WTC11 (cell line): Measurements from ENCODE around the gene MTHFS. TPM values are rescaled to one million over a fixed set of nuclear protein-coding genes. Genes with fewer than 3 reads are reported as not detected.

Source experiments
- ATAC-seq: fragments of 200-7000 bp; cut with Tn5 transposase; 2 replicates; pipeline ENCODE4 v1.10.0; 2021; ENCODE audit warnings: mild to moderate bottlenecking, moderate library complexity
- CTCF ChIA-PET: fragments of 300-600 bp; sonication (Branson Sonifier 250); formaldehyde crosslinking; loops from one replicate; lab custom pipeline; 2021; ENCODE audit warnings: antibody characterized with exemption; lab: Charles Lee
- POLR2A ChIA-PET: fragments of 350-600 bp; sonication (Branson Sonifier 250); formaldehyde crosslinking; loops from one replicate; lab custom pipeline; 2021; ENCODE audit warnings: antibody characterized with exemption; lab: Charles Lee
- DNase-seq: peaks from one replicate; pipeline ENCODE4 v3.0.0; 2021; ENCODE audit warnings: low spot score
- H3K27ac Mint-ChIP-seq: 2 replicates; pipeline ENCODE4 v1.8.0; 2021; ENCODE audit warnings: mixed read lengths
- H3K27me3 Mint-ChIP-seq: 2 replicates; pipeline ENCODE4 v1.8.0; 2021; ENCODE audit warnings: low read depth, mild to moderate bottlenecking, moderate library complexity, mixed read lengths
- H3K36me3 Mint-ChIP-seq: 2 replicates; pipeline ENCODE4 v1.8.0; 2021; ENCODE audit warnings: mixed read lengths
- H3K4me1 Mint-ChIP-seq: 2 replicates; pipeline ENCODE4 v1.8.0; 2022; ENCODE audit warnings: mixed read lengths
- H3K4me3 Mint-ChIP-seq: 2 replicates; pipeline ENCODE4 v1.8.0; 2021; ENCODE audit warnings: mild to moderate bottlenecking, moderate library complexity, mixed read lengths
- H3K9me3 Mint-ChIP-seq: 2 replicates; pipeline ENCODE4 v1.8.0; 2021; ENCODE audit warnings: mixed read lengths
- CBFB ChIP-seq: sonication (generic); formaldehyde crosslinking; IDR thresholded peaks from 2 replicates; pipeline ENCODE4 v1.8.1; 2022; ENCODE audit warnings: mild to moderate bottlenecking, low read depth, missing genetic modification reagents
- CDX4 ChIP-seq: fragments of 250-450 bp; sonication (Bioruptor Pico); IDR thresholded peaks from 2 replicates; pipeline ENCODE4 v1.9.0; 2021; ENCODE audit warnings: moderate library complexity, mild to moderate bottlenecking, inconsistent platforms, borderline replicate concordance
- EMX1 ChIP-seq: fragments of 250-450 bp; sonication (Bioruptor Pico); IDR thresholded peaks from 2 replicates; pipeline ENCODE4 v1.8.0; 2021; ENCODE audit warnings: mild to moderate bottlenecking
- ESRRA ChIP-seq: sonication (generic); formaldehyde crosslinking; IDR thresholded peaks from 2 replicates; pipeline ENCODE4 v1.8.1; 2022; ENCODE audit warnings: mild to moderate bottlenecking, missing genetic modification reagents, borderline replicate concordance
- ETV6 ChIP-seq: sonication (generic); formaldehyde crosslinking; IDR thresholded peaks from 2 replicates; pipeline ENCODE4 v1.8.1; 2022; ENCODE audit warnings: mild to moderate bottlenecking, missing genetic modification reagents
- GABPB1 ChIP-seq: sonication (generic); formaldehyde crosslinking; IDR thresholded peaks from 2 replicates; pipeline ENCODE4 v1.8.1; 2023; ENCODE audit warnings: mild to moderate bottlenecking, missing genetic modification reagents
- GRHL2 ChIP-seq: fragments of 250-450 bp; sonication (Bioruptor Pico); IDR thresholded peaks from 2 replicates; pipeline ENCODE4 v1.8.0; 2022; ENCODE audit warnings: mild to moderate bottlenecking, moderate library complexity; ENCODE audit not compliant: insufficient replicate concordance, severe bottlenecking
- KAT7 ChIP-seq: sonication (generic); formaldehyde crosslinking; IDR thresholded peaks from 2 replicates; pipeline ENCODE4 v1.8.1; 2023; ENCODE audit warnings: missing genetic modification reagents, mild to moderate bottlenecking, borderline replicate concordance
- NFE2L1 ChIP-seq: sonication (generic); formaldehyde crosslinking; IDR thresholded peaks from 2 replicates; pipeline ENCODE4 v1.8.1; 2023; ENCODE audit warnings: missing genetic modification reagents
- NR2C2 ChIP-seq: sonication (generic); formaldehyde crosslinking; IDR thresholded peaks from 2 replicates; pipeline ENCODE4 v1.8.0; 2022; ENCODE audit warnings: mild to moderate bottlenecking, missing genetic modification reagents
- PREB ChIP-seq: sonication (generic); formaldehyde crosslinking; IDR thresholded peaks from 2 replicates; pipeline ENCODE4 v1.8.1; 2022; ENCODE audit warnings: mild to moderate bottlenecking, missing genetic modification reagents, moderate library complexity, borderline replicate concordance
- PRRX2 ChIP-seq: fragments of 250-450 bp; sonication (Bioruptor Pico); IDR thresholded peaks from 2 replicates; pipeline ENCODE4 v1.8.0; 2021; ENCODE audit warnings: mild to moderate bottlenecking
- SOX15 ChIP-seq: fragments of 250-450 bp; sonication (Bioruptor Pico); IDR thresholded peaks from 2 replicates; pipeline ENCODE4 v1.9.0; 2021; ENCODE audit warnings: mild to moderate bottlenecking
- SP1 ChIP-seq: sonication (generic); formaldehyde crosslinking; conservative IDR thresholded peaks from 2 replicates; pipeline ENCODE4 v1.8.1; 2022; ENCODE audit warnings: missing genetic modification reagents
- STAT6 ChIP-seq: sonication (generic); formaldehyde crosslinking; conservative IDR thresholded peaks from 2 replicates; pipeline ENCODE4 v1.8.1; 2023; ENCODE audit warnings: mild to moderate bottlenecking, low read depth, missing genetic modification reagents, moderate library complexity
- TCF7 ChIP-seq: sonication (generic); formaldehyde crosslinking; IDR thresholded peaks from 2 replicates; pipeline ENCODE4 v1.8.0; 2022; ENCODE audit warnings: mild to moderate bottlenecking, low read depth, missing genetic modification reagents, moderate library complexity
- ZBTB21 ChIP-seq: sonication (generic); formaldehyde crosslinking; IDR thresholded peaks from 2 replicates; pipeline ENCODE4 v1.8.1; 2023; ENCODE audit warnings: mild to moderate bottlenecking, missing genetic modification reagents, borderline replicate concordance
- ZMAT4 ChIP-seq: fragments of 250-450 bp; sonication (Bioruptor Pico); IDR thresholded peaks from 2 replicates; pipeline ENCODE4 v1.9.0; 2021; ENCODE audit warnings: mild to moderate bottlenecking
- ZNF121 ChIP-seq: sonication (generic); formaldehyde crosslinking; IDR thresholded peaks from 2 replicates; pipeline ENCODE4 v1.8.0; 2023; ENCODE audit warnings: missing genetic modification reagents
- ZNF138 ChIP-seq: sonication (generic); formaldehyde crosslinking; conservative IDR thresholded peaks from 2 replicates; pipeline ENCODE4 v1.8.1; 2022; ENCODE audit warnings: mild to moderate bottlenecking, moderate library complexity, missing genetic modification reagents
- ZNF219 ChIP-seq: sonication (generic); formaldehyde crosslinking; IDR thresholded peaks from 2 replicates; pipeline ENCODE4 v1.8.0; 2023; ENCODE audit warnings: missing genetic modification reagents, mild to moderate bottlenecking, borderline replicate concordance
- ZNF232 ChIP-seq: sonication (generic); formaldehyde crosslinking; IDR thresholded peaks from 2 replicates; pipeline ENCODE4 v1.8.0; 2022; ENCODE audit warnings: mild to moderate bottlenecking, missing genetic modification reagents
- ZNF263 ChIP-seq: sonication (generic); formaldehyde crosslinking; IDR thresholded peaks from 2 replicates; pipeline ENCODE4 v1.8.1; 2022; ENCODE audit warnings: low read depth, mild to moderate bottlenecking, moderate library complexity, missing genetic modification reagents
- ZNF416 ChIP-seq: fragments of 250-450 bp; sonication (Bioruptor Pico); IDR thresholded peaks from 2 replicates; pipeline ENCODE4 v1.9.0; 2021; ENCODE audit warnings: mild to moderate bottlenecking, inconsistent platforms
- total RNA-seq: library from RNA; stranded (reverse); gene quantifications from 3 replicates; pipeline ENCODE4 v1.2.3, GENCODE V29; 2021
- TF ChIP-seq, protein P1 (sequence below): sonication (generic); formaldehyde crosslinking; IDR thresholded peaks from 2 replicates; pipeline ENCODE4 v1.8.0; 2022; ENCODE audit warnings: mild to moderate bottlenecking, missing genetic modification reagents
- TF ChIP-seq, protein P2 (sequence below): sonication (generic); formaldehyde crosslinking; IDR thresholded peaks from 2 replicates; pipeline ENCODE4 v1.8.1; 2022; ENCODE audit warnings: missing genetic modification reagents, borderline replicate concordance

Gene MTHFS
- total RNA-seq, 1 experiment from 2014 or later: 24.8 TPM

GRCh38 chr15:79883579-79884203 lies 13.1 kb downstream of the MTHFS start:
- CTCF ChIA-PET: no interaction called here
- H3K36me3 Mint-ChIP-seq: peaks cover 72% of the 10 kb centered on the region
- no peak overlapping the region for H3K27ac Mint-ChIP-seq
- H3K4me3 Mint-ChIP-seq: no peak overlapping the region
- POLR2A ChIA-PET: no interaction called here
- no peaks in the 10 kb centered on the region for H3K27me3 Mint-ChIP-seq
- no peak for TF ChIP-seq ETV6 (CRISPR knock-in tag)
- TF ChIP-seq GABPB1 (CRISPR knock-in tag): no peak
- TF ChIP-seq EMX1: no peak
- no peak for TF ChIP-seq ZBTB21 (CRISPR knock-in tag)
- no peak for TF ChIP-seq ZNF232
- TF ChIP-seq SP1 (CRISPR knock-in tag): no peak
- no peak for TF ChIP-seq STAT6
- TF ChIP-seq CDX4 (CRISPR knock-in tag): no peak
- TF ChIP-seq, protein P1, sequence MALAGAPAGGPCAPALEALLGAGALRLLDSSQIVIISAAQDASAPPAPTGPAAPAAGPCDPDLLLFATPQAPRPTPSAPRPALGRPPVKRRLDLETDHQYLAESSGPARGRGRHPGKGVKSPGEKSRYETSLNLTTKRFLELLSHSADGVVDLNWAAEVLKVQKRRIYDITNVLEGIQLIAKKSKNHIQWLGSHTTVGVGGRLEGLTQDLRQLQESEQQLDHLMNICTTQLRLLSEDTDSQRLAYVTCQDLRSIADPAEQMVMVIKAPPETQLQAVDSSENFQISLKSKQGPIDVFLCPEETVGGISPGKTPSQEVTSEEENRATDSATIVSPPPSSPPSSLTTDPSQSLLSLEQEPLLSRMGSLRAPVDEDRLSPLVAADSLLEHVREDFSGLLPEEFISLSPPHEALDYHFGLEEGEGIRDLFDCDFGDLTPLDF: no peak
- no peak for TF ChIP-seq ESRRA
- no peak for TF ChIP-seq NR2C2 (CRISPR knock-in tag)
- no peak for TF ChIP-seq ZNF263 (CRISPR knock-in tag)
- no peak for TF ChIP-seq ZNF121 (CRISPR knock-in tag)
- no peak for TF ChIP-seq KAT7 (CRISPR knock-in tag)
- no peak for TF ChIP-seq ZMAT4
- no peak for TF ChIP-seq PRRX2
- TF ChIP-seq SOX15 (CRISPR knock-in tag): no peak
- no peak for TF ChIP-seq ZNF138 (CRISPR knock-in tag)
- TF ChIP-seq, all 79 proteins: peak for 0
- DNase-seq: no peak
- Mint-ChIP-seq H3K9me3 (peaks cover 15% of the 10 kb centered on the region), H3K4me1 (no peaks in the 10 kb centered on the region)
- no peak for ATAC-seq

GRCh38 chr15:79881668-79882067 lies 15.1 kb downstream of the MTHFS start:
- ATAC-seq (no peak), DNase-seq (no peak)
- Mint-ChIP-seq H3K4me3 (no peak overlapping the region), H3K27ac (no peak overlapping the region), H3K9me3 (peaks cover 36% of the 10 kb centered on the region), H3K36me3 (peaks cover 85% of the 10 kb centered on the region), H3K4me1 (no peaks in the 10 kb centered on the region), H3K27me3 (peaks cover 7% of the 10 kb centered on the region; the same call in 1 of the 2 replicates)
- no peak for TF ChIP-seq ZNF138 (CRISPR knock-in tag)
- TF ChIP-seq, protein P2, sequence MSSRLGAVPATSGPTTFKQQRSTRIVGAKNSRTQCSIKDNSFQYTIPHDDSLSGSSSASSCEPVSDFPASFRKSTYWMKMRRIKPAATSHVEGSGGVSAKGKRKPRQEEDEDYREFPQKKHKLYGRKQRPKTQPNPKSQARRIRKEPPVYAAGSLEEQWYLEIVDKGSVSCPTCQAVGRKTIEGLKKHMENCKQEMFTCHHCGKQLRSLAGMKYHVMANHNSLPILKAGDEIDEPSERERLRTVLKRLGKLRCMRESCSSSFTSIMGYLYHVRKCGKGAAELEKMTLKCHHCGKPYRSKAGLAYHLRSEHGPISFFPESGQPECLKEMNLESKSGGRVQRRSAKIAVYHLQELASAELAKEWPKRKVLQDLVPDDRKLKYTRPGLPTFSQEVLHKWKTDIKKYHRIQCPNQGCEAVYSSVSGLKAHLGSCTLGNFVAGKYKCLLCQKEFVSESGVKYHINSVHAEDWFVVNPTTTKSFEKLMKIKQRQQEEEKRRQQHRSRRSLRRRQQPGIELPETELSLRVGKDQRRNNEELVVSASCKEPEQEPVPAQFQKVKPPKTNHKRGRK (CRISPR knock-in tag): no peak
- no peak for TF ChIP-seq NFE2L1 (CRISPR knock-in tag)
- TF ChIP-seq ZNF219: no peak
- no peak for TF ChIP-seq ZBTB21 (CRISPR knock-in tag)
- TF ChIP-seq CBFB (CRISPR knock-in tag): no peak
- no peak for TF ChIP-seq ZNF416 (CRISPR knock-in tag)
- TF ChIP-seq PREB (CRISPR knock-in tag): no peak
- no peak for TF ChIP-seq TCF7 (CRISPR knock-in tag)
- TF ChIP-seq GRHL2 (CRISPR knock-in tag): no peak
- POLR2A ChIA-PET: no interaction called here
- CTCF ChIA-PET: interaction anchor here (1.3 kb wide), 1 partner anchor 28 kb away, joined by 4 read pairs; no protein-coding TSS in a partner anchor
